Endodermal cell (in vitro differentiated cells): Measurements from ENCODE around the gene UBXN2A. TPM values are rescaled to one million over a fixed set of nuclear protein-coding genes. Genes with fewer than 3 reads are reported as not detected.

Experiments used
- DNase-seq: peaks from one replicate; pipeline ENCODE4 v3.0.0-alpha.2; 2017
- H3K27ac ChIP-seq: 2 replicates; pipeline ENCODE4 v1.5.1; 2013; ENCODE audit warnings: mild to moderate bottlenecking, low read depth, low read length, moderate library complexity
- H3K27me3 ChIP-seq: 2 replicates; pipeline ENCODE4 v1.6.1; 2013; ENCODE audit warnings: mild to moderate bottlenecking, low read length, moderate library complexity; ENCODE audit not compliant: insufficient read depth, control insufficient read depth, poor library complexity, severe bottlenecking
- H3K36me3 ChIP-seq: 2 replicates; pipeline ENCODE4 v1.7.0; 2013; ENCODE audit warnings: mild to moderate bottlenecking, low read length, moderate library complexity; ENCODE audit not compliant: control insufficient read depth, insufficient read depth
- H3K4me1 ChIP-seq: one replicate; pipeline ENCODE4 v1.7.0; 2013; ENCODE audit warnings: low read length; ENCODE audit not compliant: control insufficient read depth, insufficient read depth
- H3K4me3 ChIP-seq: 2 replicates; pipeline ENCODE4 v1.5.1; 2013; ENCODE audit warnings: mild to moderate bottlenecking, low read length, moderate library complexity
- H3K9ac ChIP-seq: 2 replicates; pipeline ENCODE4 v1.6.1; 2013; ENCODE audit warnings: mild to moderate bottlenecking, low read length, moderate library complexity; ENCODE audit not compliant: poor library complexity, severe bottlenecking; ENCODE audit errors: extremely low read depth
- H3K9me3 ChIP-seq: 2 replicates; pipeline ENCODE4 v1.6.1; 2013; ENCODE audit warnings: mild to moderate bottlenecking, low read length, moderate library complexity; ENCODE audit not compliant: control insufficient read depth
- H3K27ac Mint-ChIP-seq: 2 replicates; pipeline ENCODE4 v1.8.0; 2020; ENCODE audit warnings: mixed read lengths
- H3K27me3 Mint-ChIP-seq: 2 replicates; pipeline ENCODE4 v1.8.0; 2021; ENCODE audit warnings: mild to moderate bottlenecking, mixed read lengths; ENCODE audit not compliant: insufficient read depth
- H3K36me3 Mint-ChIP-seq: 2 replicates; pipeline ENCODE4 v1.8.0; 2020; ENCODE audit warnings: low read depth, mixed read lengths
- H3K4me1 Mint-ChIP-seq: 2 replicates; pipeline ENCODE4 v1.8.0; 2020; ENCODE audit warnings: mixed read lengths
- H3K4me3 Mint-ChIP-seq: 2 replicates; pipeline ENCODE4 v1.8.0; 2020; ENCODE audit warnings: mild to moderate bottlenecking, moderate library complexity, mixed read lengths
- H3K9me3 Mint-ChIP-seq: 2 replicates; pipeline ENCODE4 v1.8.0; 2020; ENCODE audit warnings: mild to moderate bottlenecking, mixed read lengths
- WGBS, 2 experiments: methylation state at CpG; one replicate each; pipeline versions ENCODE4 v1.1.5 to v1.1.7; 2013; ENCODE audit warnings: missing lambda C conversion rate in 2 of 2, mixed read lengths in 1 of 2; ENCODE audit not compliant: insufficient coverage in 1 of 2, insufficient read length in 1 of 2; 5-methylcytosine and 5-hydroxymethylcytosine counted together
- total RNA-seq, 2 donors: library from RNA; stranded (reverse); fragmentation: NEBNext Ultra II Directional in 1 of 2; extraction: Animal tissue kit (Norgen Biotek cat#: 25700) in 1 of 2; gene quantifications; 2 replicates in 1 of 2; 3 replicates in 1 of 2; pipeline ENCODE4 v1.2.1, GENCODE V29; 2021
- TF ChIP-seq, protein P1 (sequence below): fragments of 200-600 bp; sonication (generic); conservative IDR thresholded peaks from 2 replicates; pipeline ENCODE4 v1.5.0; 2021; ENCODE audit warnings: antibody characterized with exemption, mild to moderate bottlenecking

UBXN2A gene
- total RNA-seq, 2 donors from 2014 or later = 20.1 to 26.8 TPM

DNA sequence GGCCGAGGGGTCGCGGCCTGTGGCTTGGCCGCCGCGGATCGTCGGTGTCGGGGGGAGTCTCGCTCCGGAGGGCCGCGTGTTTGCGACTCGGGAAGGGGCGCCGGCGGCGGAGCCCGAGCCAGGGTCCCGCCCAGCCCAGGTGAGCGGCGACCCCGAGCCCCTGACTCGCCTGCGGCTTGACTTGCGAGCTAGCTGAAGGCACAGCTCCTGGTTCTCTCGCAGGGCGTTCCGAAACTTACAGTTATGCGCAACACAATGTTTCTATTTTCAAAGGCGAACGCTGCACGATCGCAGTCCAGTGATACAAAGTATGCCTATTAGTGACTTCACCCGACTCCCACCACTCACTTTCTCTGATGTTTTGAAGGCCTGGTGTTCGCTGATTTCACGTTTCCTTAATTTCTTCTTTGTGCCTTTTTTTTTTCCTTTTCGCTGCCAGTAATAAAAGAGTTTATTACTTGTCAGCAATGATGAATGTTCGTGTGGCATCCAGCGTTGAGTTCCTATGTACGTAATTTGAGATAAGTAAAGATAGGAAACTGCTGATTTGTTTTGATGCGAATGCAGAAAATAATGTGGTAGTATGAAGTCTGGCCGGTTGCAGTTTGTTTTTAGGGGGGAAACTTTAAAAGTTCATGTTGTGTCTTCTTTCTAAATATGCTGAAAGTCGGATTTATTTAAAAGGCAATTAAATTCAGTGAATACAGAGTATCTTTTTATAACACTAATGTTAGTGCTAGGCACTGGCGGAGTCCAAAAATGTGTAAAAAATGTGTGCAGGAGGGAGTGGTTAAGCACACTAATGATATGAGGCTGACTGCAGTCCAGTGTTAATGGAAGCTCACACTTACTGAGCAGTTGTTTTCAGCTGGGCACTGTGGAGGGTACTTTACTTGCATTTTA is 706 bp downstream of the UBXN2A start:
- H3K4me1 Mint-ChIP-seq = peaks cover 34% of the 10 kb centered on the region
- Histone ChIP-seq H3K27ac (peak overlapping the region; percentile 76), H3K27me3 (no peaks in the 10 kb centered on the region), H3K9me3 (no peaks in the 10 kb centered on the region), H3K36me3 (no peaks in the 10 kb centered on the region), H3K9ac (peak overlapping the region; percentile 88), H3K4me1 (no peaks in the 10 kb centered on the region), H3K4me3 (peak overlapping the region; percentile 99)
- WGBS, 2 experiments = 1 to 2% methylated on average over 31 to 46 of the region's 46 CpGs
- no peak for DNase-seq
- H3K36me3 Mint-ChIP-seq = peaks cover 11% of the 10 kb centered on the region
- H3K27ac Mint-ChIP-seq = peak overlapping the region; percentile 74
- peak overlapping the region; percentile 85 for H3K4me3 Mint-ChIP-seq
- no peaks in the 10 kb centered on the region for H3K27me3 Mint-ChIP-seq
- TF ChIP-seq, protein P1, sequence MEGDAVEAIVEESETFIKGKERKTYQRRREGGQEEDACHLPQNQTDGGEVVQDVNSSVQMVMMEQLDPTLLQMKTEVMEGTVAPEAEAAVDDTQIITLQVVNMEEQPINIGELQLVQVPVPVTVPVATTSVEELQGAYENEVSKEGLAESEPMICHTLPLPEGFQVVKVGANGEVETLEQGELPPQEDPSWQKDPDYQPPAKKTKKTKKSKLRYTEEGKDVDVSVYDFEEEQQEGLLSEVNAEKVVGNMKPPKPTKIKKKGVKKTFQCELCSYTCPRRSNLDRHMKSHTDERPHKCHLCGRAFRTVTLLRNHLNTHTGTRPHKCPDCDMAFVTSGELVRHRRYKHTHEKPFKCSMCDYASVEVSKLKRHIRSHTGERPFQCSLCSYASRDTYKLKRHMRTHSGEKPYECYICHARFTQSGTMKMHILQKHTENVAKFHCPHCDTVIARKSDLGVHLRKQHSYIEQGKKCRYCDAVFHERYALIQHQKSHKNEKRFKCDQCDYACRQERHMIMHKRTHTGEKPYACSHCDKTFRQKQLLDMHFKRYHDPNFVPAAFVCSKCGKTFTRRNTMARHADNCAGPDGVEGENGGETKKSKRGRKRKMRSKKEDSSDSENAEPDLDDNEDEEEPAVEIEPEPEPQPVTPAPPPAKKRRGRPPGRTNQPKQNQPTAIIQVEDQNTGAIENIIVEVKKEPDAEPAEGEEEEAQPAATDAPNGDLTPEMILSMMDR = no peak
- no peaks in the 10 kb centered on the region for H3K9me3 Mint-ChIP-seq

DNA sequence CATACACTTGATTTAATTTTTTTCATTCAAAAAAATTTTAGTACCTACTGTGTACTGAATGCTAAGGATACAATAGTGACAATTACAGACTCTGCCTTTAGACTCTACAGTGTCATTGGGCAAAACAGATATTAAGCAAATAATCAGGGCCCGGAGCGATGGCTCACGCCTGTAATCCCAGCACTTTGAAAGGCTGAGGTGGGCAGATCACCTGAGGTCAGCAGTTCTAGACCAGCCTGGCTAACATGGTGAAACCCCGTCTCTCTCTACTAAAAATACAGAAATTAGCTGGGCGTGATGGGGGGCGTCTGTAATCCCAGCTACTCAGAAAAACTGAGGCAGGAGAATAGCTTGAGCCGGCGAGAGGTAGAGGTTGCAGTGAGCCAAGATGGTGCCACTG is 1.4 kb downstream of the UBXN2A start:
- WGBS, 2 experiments = 89 to 92% methylated on average over 6 to 8 of the region's 8 CpGs
- H3K27me3 ChIP-seq = no peaks in the 10 kb centered on the region
- no peak for DNase-seq
- no peaks in the 10 kb centered on the region for H3K36me3 ChIP-seq
- H3K9ac ChIP-seq = peak overlapping the region; percentile 88
- H3K4me1 ChIP-seq = no peaks in the 10 kb centered on the region
- H3K4me1 Mint-ChIP-seq = peaks cover 34% of the 10 kb centered on the region
- peak overlapping the region; percentile 85 for H3K4me3 Mint-ChIP-seq
- peak overlapping the region; percentile 99 for H3K4me3 ChIP-seq
- peaks cover 11% of the 10 kb centered on the region for H3K36me3 Mint-ChIP-seq
- H3K9me3 ChIP-seq = no peaks in the 10 kb centered on the region
- H3K27me3 Mint-ChIP-seq = no peaks in the 10 kb centered on the region
- H3K27ac ChIP-seq = no peak overlapping the region
- H3K9me3 Mint-ChIP-seq = no peaks in the 10 kb centered on the region
- no peak overlapping the region for H3K27ac Mint-ChIP-seq
- TF ChIP-seq, protein P1 = no peak

DNA sequence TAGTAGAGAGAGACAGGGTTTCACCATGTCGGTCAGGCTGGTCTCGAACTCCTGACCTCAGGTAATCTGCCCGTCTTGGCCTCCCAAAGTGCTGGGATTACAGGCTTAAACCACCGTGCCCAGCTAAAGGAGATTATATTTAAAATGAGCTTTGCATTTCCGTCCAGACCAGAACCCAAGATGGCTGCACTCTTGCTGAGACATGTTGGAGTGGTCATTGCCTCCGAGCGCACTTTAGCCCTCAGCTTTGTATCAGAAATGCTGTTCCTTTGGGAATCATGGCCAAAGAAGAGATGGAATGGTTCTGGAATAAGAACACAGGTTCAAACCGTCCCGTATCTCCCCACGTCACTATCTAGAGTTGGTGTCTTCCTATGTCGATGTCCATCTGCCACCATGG is 3.4 kb downstream of the UBXN2A start:
- Mint-ChIP-seq H3K4me3 (no peak overlapping the region), H3K9me3 (no peaks in the 10 kb centered on the region), H3K4me1 (peaks cover 34% of the 10 kb centered on the region), H3K27ac (no peak overlapping the region), H3K36me3 (peaks cover 14% of the 10 kb centered on the region), H3K27me3 (no peaks in the 10 kb centered on the region)
- Histone ChIP-seq H3K9me3 (no peaks in the 10 kb centered on the region), H3K36me3 (no peaks in the 10 kb centered on the region), H3K4me1 (no peaks in the 10 kb centered on the region), H3K9ac (no peak overlapping the region), H3K27me3 (no peaks in the 10 kb centered on the region), H3K4me3 (no peak overlapping the region), H3K27ac (no peak overlapping the region)
- 94 to 96% methylated on average over 11 of the region's 11 CpGs for WGBS, 2 experiments
- DNase-seq = no peak
- TF ChIP-seq, protein P1 = no peak
